ENCODE results near the gene ARID1B. TPM values are rescaled to one million over a fixed set of nuclear protein-coding genes. Genes with fewer than 3 reads are reported as not detected.

Gene ARID1B
- polyA plus RNA-seq, 5 donors = 76.6 to 100 (median 83.2) TPM

GRCh38 chr6:157207521-157208076 is 430.4 kb downstream of the ARID1B start:
- DNase-seq = no peak

GRCh38 chr6:157209865-157210530 is 432.8 kb downstream of the ARID1B start:
- DNase-seq = no peak

GRCh38 chr6:157210954-157211353 is 433.8 kb downstream of the ARID1B start:
- DNase-seq = no peak

GRCh38 chr6:157211603-157212455 is 434.7 kb downstream of the ARID1B start:
- no peak for DNase-seq

- no peak for DNase-seq
These were observed 436.2 kb downstream of the ARID1B start for GRCh38 chr6:157213426-157213825.

GRCh38 chr6:157213907-157214565 is 436.9 kb downstream of the ARID1B start:
- DNase-seq = no peak

GRCh38 chr6:157215717-157216116 is 438.5 kb downstream of the ARID1B start:
- no peak for DNase-seq

GRCh38 chr6:157216570-157216969 is 439.4 kb downstream of the ARID1B start:
- no peak for DNase-seq

GRCh38 chr6:157217198-157217893 is 440.2 kb downstream of the ARID1B start:
- no peak for DNase-seq

GRCh38 chr6:157217894-157218370 is 440.8 kb downstream of the ARID1B start:
- no peak for DNase-seq

- no peak for DNase-seq
These were observed 441.4 kb downstream of the ARID1B start for GRCh38 chr6:157218371-157219198.

- DNase-seq = no peak
These were observed 442.3 kb downstream of the ARID1B start for GRCh38 chr6:157219201-157220200.

GRCh38 chr6:157220485-157220884 is 443.3 kb downstream of the ARID1B start:
- no peak for DNase-seq

GRCh38 chr6:157221049-157221816 is 444.1 kb downstream of the ARID1B start:
- peak; percentile 77 to 80 for DNase-seq

GRCh38 chr6:157221817-157222175 is 444.6 kb downstream of the ARID1B start:
- DNase-seq = no peak

- DNase-seq = no peak
These were observed 445.2 kb downstream of the ARID1B start for GRCh38 chr6:157222201-157222981.

- no peak for DNase-seq
These were observed 445.8 kb downstream of the ARID1B start for GRCh38 chr6:157223021-157223430.

GRCh38 chr6:157223511-157223910 is 446.3 kb downstream of the ARID1B start:
- no peak for DNase-seq

All from right lung (tissue), 5 donors.